Activated CD4-positive, CD25-positive, alpha-beta regulatory T cell treated with anti-CD3 and anti-CD28 coated beads, Interleukin-2, amount 50 U/mL, for 24 hours (primary cell): ENCODE data around the gene MYH11.
"Not testable (repeated sequence)": the region's sequence is repeated elsewhere in the genome, so short reads cannot be mapped to it uniquely, and the experiment has no call there.

Source experiments
- ATAC-seq, 2 donors: fragments of 150-1000 bp; cut with Tn5 transposase; one replicate each; pipeline ENCODE4 v1.10.0; 2021; ENCODE audit warnings: mild to moderate bottlenecking in 1 of 2, moderate library complexity in 1 of 2

MYH11 gene

GRCh38 chr16:15743657-15744056, 113.2 kb downstream of the MYH11 start:
- ATAC-seq: no peak

- no peak for ATAC-seq
Observed at GRCh38 chr16:15742716-15743115, 114.1 kb downstream of the MYH11 start.

DNA sequence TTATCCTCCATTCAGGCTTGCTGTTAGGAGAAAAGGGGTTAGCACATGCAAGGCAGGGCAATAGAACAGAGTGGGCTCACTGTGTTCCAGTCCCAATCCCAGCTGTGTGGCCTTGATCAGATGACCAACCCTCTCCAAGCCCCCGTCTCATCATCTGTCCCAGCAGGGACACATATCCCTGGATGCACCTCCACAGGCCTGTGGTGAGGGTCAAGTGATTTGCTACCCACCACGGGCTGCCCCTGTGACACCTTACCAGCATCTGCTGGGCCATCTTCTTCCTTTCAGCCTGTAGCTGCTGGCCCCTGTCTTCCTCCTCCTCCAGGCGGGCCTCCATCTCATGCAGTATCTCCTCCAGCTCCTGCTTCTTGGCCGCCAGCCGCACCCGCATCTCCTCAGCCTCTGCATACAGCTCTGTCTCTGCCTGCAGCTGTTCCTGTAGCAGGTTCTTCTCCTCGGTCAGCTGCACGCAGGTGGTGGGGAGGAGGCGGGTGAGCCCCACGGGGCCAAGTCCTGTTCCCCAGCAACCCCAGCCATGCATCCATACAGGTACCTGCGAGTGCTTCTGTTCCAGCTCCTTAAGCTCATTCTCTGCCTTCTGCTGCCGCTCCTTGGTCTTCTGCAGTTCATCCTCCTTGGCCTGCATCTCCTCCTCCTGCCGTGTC, 115.5 kb downstream of the MYH11 start:
- no peak for ATAC-seq

- no peak for ATAC-seq
Observed at GRCh38 chr16:15739950-15740349, 116.9 kb downstream of the MYH11 start.

- ATAC-seq: no peak
Observed at GRCh38 chr16:15739464-15739863, 117.4 kb downstream of the MYH11 start.

DNA sequence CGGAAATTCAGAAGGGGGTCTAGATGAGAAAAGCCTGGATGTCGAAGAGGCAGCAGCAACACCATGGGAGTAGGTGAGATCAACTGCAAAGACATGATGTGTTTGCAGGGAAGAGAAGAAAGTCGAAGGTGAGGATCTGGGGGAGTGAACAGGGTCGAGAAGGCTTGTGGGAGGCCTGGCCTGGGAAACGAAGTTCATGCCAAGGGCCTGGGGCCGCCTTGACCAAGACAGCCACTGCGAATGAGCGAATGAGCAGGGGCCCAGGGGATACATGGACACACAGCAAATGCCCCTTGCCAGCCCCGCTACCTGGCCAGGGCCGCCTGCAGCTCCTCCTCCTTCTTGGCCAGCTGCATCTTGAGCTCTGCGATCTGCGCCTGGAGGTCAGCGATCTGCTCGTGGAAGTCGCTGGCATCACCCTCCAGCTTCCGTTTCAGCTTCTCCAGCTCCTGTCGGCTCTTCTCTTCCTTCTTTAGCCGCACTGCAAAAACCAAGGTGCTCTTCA, 119.6 kb downstream of the MYH11 start:
- no peak for ATAC-seq

DNA sequence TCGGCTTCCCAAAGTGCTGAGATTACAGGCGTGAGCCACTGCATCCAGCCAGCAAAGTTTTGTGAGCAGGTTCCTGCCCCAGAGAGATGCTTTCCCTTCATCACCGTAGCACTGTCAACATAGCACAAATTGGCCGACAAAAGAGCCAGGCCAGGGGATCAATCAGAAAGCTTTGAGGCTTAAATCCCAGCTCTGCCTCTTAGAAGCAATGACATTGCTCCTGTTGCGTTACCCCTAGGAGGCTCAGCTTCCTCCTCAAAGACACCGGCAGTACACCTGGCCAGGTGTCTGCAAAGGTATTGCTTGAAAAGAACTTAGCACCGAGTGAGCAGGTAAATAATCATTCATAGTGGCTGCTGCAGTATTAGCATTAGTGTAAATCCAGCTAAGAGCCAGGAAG, 120.3 kb downstream of the MYH11 start:
- no peak for ATAC-seq

GRCh38 chr16:15735610-15736009, 121.2 kb downstream of the MYH11 start:
- no peak for ATAC-seq

DNA sequence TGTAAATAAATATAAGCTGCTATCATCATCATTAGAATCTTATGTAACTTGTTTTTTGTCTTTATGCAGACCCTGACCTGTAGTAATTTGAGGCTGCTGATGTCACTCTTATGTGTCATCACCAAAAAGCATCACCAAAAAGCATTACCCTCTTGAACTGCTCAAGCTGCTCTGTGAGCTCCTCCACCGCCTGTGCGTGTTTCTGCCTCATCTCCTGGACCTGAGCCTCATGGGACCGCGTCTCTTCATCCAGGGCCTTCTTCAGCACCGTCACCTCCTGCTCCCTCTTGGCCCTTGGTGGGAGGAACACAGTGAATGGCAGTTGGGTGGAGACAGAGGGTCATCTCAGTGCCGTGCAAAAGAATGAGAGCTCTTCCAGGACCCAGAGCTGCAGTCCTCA, 124.4 kb downstream of the MYH11 start:
- ATAC-seq: no peak

GRCh38 chr16:15729152-15729551, 127.7 kb downstream of the MYH11 start:
- ATAC-seq: no peak

DNA sequence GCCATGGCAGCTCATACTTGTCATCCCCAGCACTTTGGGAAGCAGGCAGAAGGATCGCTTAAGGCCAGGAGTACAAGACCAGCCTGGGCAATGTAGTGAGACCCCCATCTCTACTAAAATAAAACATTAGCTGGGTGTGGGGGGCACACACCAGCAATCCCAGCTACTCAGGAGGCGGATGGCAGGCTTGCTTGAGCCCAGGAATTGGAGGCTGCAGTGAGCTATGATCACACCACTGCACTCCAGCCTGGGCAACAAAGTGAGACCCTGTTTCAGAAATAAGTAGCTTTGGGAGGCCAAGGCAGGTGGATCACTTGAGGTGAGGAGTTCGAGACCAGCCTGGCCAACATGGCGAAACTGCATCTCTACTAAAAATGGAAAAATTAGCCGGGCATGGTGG, 129.1 kb downstream of the MYH11 start:
- ATAC-seq: not testable (repeated sequence)

DNA sequence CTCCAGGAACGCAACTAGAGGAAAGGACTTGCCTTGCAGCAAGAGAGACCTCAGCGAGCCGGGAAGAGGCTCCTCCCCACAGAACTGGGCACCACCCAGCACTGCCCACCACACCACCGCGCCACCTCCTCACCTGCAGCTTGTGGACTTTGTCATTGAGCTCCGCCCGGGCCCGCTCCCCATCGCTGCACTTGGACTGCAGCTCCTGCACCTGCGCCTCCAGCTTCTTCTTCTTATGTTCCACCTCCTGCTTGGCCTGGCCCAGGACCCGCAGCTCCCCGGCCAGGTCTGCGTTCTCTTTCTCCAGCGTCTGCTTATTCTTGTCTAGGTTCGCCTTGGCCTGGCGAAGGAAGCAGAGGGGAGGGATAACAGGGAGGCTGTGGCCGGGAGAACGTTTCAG, 130.1 kb downstream of the MYH11 start:
- no peak for ATAC-seq

DNA sequence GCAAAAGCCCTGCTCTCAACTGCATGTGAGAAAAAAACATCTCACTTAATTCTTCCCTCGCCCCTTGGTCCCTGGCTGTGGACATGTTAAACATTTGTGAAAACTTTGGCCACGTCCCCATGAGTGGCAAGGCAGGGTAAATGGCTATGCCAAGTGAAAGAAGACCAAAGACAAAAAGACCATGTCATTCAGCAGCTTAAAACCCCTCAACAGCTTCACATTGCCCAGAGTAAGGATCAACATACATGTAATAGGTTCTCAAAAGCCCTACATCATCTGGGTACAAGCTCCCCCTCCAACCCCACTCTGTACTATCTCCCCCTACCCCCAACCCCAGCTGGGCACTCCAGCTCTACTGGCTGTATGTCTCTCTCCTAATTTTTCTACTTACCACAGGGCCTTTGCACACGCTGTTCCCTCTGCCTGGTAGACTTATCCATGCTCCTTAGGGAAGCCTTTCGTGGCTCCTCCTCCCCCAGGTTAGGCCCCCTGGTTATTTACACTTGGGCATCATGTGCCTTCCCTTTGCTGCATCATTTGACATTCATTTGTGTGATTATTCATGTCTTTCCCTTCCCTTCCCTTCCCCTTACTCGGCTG, 131.1 kb downstream of the MYH11 start:
- ATAC-seq: no peak

- no peak for ATAC-seq
Observed at GRCh38 chr16:15723808-15724207, 133.0 kb downstream of the MYH11 start.

- no peak for ATAC-seq
Observed at GRCh38 chr16:15721018-15721417, 135.8 kb downstream of the MYH11 start.

DNA sequence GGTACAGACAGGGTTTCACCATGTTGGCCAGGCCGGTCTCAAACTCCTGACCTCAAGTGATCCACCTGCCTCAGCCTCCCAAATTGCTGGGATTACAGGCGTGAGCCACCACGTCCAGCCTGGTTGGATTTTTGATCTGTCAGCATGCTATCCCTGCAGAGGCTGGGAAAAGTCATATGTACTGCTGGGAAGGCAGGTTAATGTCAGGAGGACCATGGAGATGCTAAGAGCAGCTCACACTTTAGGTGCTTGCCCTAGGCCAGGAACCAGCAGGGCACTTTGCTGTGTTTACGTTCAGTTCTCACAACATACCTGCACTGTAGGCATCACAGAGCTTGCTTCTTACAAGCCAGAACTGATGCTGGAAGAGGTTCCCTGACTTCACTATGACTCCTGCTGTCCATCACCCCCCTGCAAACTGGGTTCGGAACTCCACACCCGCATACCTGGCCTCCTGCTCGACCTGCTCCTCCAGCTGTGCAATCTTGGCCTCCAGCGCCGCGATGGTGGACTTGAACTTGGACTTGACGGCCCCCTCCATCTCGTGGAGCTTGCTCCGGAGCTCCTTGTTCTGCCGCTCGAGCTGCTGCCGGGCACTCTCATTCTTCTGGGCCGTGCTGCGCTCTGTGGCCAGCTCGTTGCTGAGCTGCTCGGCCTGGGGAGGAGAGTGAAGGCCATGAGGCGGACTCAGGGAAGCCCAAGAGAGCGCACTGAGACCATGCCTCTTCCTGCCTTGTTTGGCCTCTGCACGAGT, 140.0 kb downstream of the MYH11 start:
- ATAC-seq: no peak

- no peak for ATAC-seq
Observed at GRCh38 chr16:15715221-15715620, 141.6 kb downstream of the MYH11 start.

- ATAC-seq: no peak
Observed at GRCh38 chr16:15714393-15715172, 142.2 kb downstream of the MYH11 start.

DNA sequence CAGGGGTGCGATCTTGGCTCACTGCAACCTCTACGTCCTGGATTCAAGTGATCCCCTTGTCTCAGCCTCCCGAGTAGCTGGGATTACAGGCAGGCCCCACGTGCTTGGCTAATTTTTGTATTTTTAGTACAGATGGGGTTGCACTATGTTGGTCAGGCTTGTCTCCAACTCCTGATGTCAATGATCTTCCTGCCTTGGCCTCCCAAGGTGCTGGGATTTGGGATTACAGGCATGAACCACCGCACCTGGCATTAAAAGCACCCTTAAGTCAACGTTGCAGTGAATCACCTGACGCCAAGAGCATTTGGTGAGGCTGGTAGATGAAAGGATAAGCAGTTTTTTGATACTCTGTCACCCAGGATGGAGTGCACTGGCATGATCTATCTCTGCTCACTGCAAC, 147.8 kb downstream of the MYH11 start:
- no peak for ATAC-seq

GRCh38 chr16:15708096-15708495, 148.7 kb downstream of the MYH11 start:
- no peak for ATAC-seq

GRCh38 chr16:15707332-15707731, 149.5 kb downstream of the MYH11 start:
- ATAC-seq: no peak

GRCh38 chr16:15705064-15705565, 151.7 kb downstream of the MYH11 start:
- ATAC-seq: no peak

- ATAC-seq: peak; percentile 41 to 72
Observed at GRCh38 chr16:15704545-15704987, 152.3 kb downstream of the MYH11 start.
